GM13977 (cell line): ENCODE data around the gene BRIP1.

ENCODE experiments used
- DNase-seq: peaks from one replicate; pipeline ENCODE4 v3.0.0; 2012; ENCODE audit warnings: low spot score
- in situ Hi-C: fragments of 300-500 bp; cut with MboI; formaldehyde crosslinking; loops from one replicate; pipeline ENCODE4 v1.12.0; 2022; ENCODE audit warnings: low sequenced_read_pairs, low pct_unique_long_range_greater_than_20kb, mixed read lengths, inconsistent platforms; ENCODE audit not compliant: unreplicated experiment
- TF ChIP-seq, protein P1 (sequence below): IDR thresholded peaks from 2 replicates; pipeline ENCODE4 v1.5.1; 2012; ENCODE audit warnings: mild to moderate bottlenecking, control low read depth; ENCODE audit not compliant: insufficient read depth; ENCODE audit errors: extremely low read depth, missing control alignments

BRIP1 gene

DNA sequence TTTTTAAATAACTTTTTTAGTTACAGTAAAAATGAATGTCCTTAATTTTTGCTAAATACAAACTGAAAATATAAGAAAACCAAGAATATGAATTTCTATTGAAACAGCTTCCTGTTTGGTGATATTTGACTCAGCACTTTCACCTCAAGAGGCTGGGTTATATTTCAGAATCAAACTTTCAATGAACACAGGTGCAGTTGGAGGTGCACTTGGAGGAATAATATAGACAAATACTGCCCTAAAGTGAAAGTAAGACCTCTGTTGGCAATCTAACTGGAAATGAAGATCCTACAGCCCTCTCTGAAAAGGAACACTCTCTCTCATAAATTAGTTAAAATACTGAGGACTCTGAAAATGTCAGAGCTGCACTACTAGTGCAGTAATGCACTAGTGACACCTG lies 106.2 kb downstream of the BRIP1 start:
- DNase-seq, result no peak
- in situ Hi-C loops, result no loop called here
- TF ChIP-seq, protein P1, sequence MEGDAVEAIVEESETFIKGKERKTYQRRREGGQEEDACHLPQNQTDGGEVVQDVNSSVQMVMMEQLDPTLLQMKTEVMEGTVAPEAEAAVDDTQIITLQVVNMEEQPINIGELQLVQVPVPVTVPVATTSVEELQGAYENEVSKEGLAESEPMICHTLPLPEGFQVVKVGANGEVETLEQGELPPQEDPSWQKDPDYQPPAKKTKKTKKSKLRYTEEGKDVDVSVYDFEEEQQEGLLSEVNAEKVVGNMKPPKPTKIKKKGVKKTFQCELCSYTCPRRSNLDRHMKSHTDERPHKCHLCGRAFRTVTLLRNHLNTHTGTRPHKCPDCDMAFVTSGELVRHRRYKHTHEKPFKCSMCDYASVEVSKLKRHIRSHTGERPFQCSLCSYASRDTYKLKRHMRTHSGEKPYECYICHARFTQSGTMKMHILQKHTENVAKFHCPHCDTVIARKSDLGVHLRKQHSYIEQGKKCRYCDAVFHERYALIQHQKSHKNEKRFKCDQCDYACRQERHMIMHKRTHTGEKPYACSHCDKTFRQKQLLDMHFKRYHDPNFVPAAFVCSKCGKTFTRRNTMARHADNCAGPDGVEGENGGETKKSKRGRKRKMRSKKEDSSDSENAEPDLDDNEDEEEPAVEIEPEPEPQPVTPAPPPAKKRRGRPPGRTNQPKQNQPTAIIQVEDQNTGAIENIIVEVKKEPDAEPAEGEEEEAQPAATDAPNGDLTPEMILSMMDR, result no peak

DNA sequence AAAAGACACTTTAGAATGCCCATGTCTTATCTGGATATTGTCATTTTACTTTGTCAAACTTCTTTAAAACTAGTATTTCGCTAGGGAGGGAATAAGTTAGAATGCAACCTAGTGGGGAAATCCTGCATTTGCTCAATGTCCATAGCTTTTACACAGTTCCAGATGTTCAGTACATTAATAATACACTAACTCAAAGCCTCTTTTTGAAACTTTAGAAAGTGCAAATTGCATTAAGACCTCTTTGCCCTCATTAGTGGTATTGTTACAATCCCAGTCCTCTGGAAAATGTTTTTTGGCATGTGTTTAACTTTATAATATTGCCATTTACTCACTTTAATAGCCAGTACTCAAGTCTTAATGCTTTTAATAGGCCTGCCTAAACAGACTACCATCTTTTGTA lies 106.8 kb downstream of the BRIP1 start:
- TF ChIP-seq, protein P1, result no peak
- no peak for DNase-seq
- in situ Hi-C loops, result no loop called here

DNA sequence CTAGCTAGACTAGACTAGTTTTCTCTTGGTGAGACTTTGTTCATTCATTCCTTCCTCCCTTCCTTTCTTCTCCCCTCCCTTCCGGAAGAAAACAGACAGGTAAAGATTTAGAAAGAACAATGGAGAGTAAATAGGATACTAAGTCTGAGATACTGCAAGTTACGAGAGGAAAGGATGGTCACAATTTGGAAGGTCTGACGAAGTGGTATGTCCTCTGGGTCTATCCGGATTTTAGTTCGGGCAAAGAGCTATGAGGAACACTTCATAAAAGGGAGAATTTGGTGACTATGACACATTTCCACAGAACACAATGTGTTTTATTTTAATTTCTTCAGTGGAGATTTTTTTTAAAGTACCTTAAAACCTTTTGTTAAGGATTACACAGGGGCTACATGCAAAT lies 107.7 kb downstream of the BRIP1 start:
- DNase-seq, result no peak
- TF ChIP-seq, protein P1, result no peak
- in situ Hi-C loops, result no loop called here

DNA sequence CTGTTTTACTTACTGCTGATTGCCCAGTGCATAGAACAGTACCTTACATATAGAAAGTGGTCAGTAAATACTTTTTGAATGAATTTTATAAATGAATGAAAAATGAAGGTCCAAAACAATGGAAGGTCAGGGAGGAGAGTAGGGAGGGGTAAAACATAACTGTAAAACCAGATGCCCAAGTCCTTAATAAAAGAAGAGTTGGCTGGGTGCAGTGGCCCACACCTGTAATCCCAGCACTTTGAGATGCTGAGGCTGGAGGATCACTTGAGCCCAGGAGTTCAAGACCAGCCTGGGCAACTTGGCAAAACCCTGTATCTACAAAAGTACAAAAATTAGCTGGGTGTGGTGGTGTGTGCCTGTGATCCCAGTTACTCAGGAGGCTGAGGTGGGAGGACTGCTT lies 108.2 kb downstream of the BRIP1 start:
- in situ Hi-C loops, result no loop called here
- DNase-seq, result no peak
- TF ChIP-seq, protein P1, result no peak

DNA sequence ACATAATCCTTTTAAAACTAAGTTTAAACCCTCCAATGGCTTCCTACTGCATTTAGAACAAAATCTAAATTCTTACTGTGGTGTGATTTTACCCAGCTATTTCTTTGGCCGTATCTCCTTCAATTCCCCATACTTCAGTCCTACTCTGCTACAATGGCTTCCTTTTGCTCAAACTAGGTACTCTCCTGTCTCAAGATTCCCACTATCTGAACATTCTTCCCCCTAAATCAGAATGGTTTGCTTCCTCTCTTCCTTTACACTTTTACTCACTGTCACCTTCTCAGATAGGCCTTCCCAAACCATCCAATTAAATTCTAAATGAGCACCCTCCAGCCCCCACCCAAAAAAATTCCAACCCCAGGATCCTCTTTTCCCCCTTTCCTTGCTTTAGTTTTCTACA lies 109.2 kb downstream of the BRIP1 start:
- TF ChIP-seq, protein P1, result no peak
- in situ Hi-C loops, result no loop called here
- DNase-seq, result no peak

DNA sequence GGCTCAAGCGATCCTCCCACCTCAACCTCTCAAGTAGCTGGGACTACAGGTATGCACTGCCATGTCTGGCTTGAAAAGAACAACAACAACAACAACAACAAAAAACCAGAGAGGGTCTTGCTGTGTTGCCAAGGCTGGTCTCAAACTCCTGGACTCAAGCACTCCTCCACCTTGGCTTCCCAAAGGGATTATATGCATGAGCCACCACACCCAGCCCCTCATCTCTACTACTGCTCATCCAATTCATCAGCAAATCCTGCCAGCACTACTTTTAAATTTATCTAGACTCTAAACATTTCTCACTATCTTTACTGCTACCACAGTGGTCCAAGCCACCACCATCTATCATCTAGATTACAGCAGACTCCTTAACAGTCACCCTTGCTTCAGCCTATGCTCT lies 109.6 kb downstream of the BRIP1 start:
- DNase-seq, result no peak
- TF ChIP-seq, protein P1, result no peak
- in situ Hi-C loops, result no loop called here

DNA sequence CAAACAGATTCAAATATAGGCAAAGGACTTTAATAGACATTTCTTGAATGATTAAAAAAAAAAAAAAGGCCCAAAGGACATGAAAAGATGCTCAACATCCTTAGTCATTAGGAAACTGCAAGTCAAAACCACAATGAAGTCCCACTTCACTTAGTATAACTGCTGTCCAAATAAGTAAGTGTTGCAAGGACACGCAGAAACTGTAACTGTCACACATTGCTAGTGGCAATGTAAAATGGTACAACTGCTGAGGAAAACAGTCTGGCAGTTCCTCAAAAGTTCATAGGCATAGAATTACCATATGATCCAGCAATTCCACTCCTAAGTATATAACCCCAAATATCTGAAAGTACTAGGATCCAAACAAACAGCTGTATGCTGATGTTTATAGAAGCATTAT lies 112.7 kb downstream of the BRIP1 start:
- TF ChIP-seq, protein P1, result no peak
- in situ Hi-C loops, result no loop called here
- DNase-seq, result peak; percentile 36
